ENCODE data around the gene TTC23. TPM values are rescaled to one million over a fixed set of nuclear protein-coding genes. Genes with fewer than 3 reads are reported as not detected.
A peak's percentile ranks its signal among the peaks of the same experiment; 100 is the strongest.

Gene TTC23
- total RNA-seq, 1 donor from 2014 or later = 23.1 TPM

DNA sequence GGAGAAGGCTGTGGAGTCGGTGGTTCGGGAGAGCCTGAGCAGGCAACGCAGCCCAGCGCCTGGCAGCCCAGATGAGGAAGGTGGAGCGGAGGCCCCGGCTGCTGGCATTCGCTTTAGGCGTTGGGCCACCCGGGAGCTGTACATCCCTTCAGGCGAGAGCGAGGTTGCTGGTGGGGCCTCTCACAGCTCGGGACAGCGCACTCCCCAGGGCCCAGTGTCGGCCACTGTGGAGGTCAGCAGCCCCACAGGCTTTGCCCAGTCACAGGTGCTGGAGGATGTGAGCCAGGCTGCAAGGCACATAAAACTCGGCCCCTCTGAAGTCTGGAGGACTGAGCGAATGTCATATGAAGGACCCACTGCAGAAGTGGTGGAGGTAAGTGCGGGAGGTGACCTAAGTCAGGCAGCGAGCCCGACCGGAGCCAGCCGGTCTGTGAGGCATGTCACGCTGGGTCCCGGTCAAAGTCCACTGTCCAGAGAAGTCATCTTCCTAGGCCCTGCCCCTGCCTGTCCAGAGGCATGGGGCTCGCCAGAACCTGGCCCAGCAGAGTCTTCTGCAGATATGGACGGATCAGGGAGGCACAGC, 117.8 kb downstream of the TTC23 start:
- peaks cover 9% of the 10 kb centered on the region for H3K36me3 Mint-ChIP-seq (ENCODE audit: unreplicated experiment)
- TF ChIP-seq, protein P1, sequence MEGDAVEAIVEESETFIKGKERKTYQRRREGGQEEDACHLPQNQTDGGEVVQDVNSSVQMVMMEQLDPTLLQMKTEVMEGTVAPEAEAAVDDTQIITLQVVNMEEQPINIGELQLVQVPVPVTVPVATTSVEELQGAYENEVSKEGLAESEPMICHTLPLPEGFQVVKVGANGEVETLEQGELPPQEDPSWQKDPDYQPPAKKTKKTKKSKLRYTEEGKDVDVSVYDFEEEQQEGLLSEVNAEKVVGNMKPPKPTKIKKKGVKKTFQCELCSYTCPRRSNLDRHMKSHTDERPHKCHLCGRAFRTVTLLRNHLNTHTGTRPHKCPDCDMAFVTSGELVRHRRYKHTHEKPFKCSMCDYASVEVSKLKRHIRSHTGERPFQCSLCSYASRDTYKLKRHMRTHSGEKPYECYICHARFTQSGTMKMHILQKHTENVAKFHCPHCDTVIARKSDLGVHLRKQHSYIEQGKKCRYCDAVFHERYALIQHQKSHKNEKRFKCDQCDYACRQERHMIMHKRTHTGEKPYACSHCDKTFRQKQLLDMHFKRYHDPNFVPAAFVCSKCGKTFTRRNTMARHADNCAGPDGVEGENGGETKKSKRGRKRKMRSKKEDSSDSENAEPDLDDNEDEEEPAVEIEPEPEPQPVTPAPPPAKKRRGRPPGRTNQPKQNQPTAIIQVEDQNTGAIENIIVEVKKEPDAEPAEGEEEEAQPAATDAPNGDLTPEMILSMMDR (IDR thresholded peaks at IDR 0.05) = no peak
- no peaks in the 10 kb centered on the region for H3K27me3 Mint-ChIP-seq (ENCODE audit: unreplicated experiment)
- H3K27ac Mint-ChIP-seq (ENCODE audit: unreplicated experiment) = no peak overlapping the region
- peaks cover 36% of the 10 kb centered on the region for H3K4me1 Mint-ChIP-seq (ENCODE audit: unreplicated experiment)
- no peak overlapping the region for H3K4me3 Mint-ChIP-seq (ENCODE audit: unreplicated experiment)
- H3K9me3 Mint-ChIP-seq (ENCODE audit: unreplicated experiment) = no peaks in the 10 kb centered on the region
- no peak for DNase-seq (ENCODE audit: extremely low spot score, unreplicated experiment)

DNA sequence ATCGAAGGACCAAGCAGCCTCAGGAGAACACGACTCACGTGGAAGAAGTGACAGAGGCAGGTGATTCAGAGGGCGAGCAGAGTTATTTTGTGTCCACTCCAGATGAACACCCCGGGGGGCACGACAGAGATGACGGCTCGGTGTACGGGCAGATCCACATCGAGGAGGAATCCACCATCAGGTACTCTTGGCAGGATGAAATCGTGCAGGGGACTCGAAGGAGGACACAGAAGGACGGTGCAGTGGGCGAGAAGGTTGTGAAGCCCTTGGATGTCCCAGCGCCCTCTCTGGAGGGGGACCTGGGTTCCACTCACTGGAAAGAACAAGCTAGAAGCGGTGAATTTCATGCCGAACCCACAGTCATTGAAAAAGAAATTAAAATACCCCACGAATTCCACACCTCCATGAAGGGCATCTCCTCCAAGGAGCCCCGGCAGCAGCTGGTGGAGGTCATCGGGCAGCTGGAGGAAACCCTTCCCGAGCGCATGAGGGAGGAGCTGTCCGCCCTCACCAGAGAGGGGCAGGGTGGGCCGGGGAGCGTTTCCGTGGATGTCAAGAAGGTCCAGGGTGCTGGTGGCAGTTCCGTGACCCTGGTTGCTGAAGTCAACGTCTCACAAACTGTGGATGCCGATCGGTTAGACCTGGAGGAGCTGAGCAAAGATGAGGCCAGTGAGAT, 118.5 kb downstream of the TTC23 start:
- H3K4me1 Mint-ChIP-seq (ENCODE audit: unreplicated experiment) = peaks cover 40% of the 10 kb centered on the region
- H3K27me3 Mint-ChIP-seq (ENCODE audit: unreplicated experiment) = no peaks in the 10 kb centered on the region
- peak overlapping the region; percentile 81 for H3K27ac Mint-ChIP-seq (ENCODE audit: unreplicated experiment)
- H3K36me3 Mint-ChIP-seq (ENCODE audit: unreplicated experiment) = peaks cover 11% of the 10 kb centered on the region
- no peaks in the 10 kb centered on the region for H3K9me3 Mint-ChIP-seq (ENCODE audit: unreplicated experiment)
- TF ChIP-seq, protein P1 (IDR thresholded peaks at IDR 0.05) = no peak
- no peak for DNase-seq (ENCODE audit: extremely low spot score, unreplicated experiment)
- H3K4me3 Mint-ChIP-seq (ENCODE audit: unreplicated experiment) = no peak overlapping the region

- H3K27me3 Mint-ChIP-seq (ENCODE audit: unreplicated experiment) = no peaks in the 10 kb centered on the region
- H3K27ac Mint-ChIP-seq (ENCODE audit: unreplicated experiment) = peak overlapping the region; percentile 81
- H3K4me3 Mint-ChIP-seq (ENCODE audit: unreplicated experiment) = peak overlapping the region; percentile 35
- peaks cover 11% of the 10 kb centered on the region for H3K36me3 Mint-ChIP-seq (ENCODE audit: unreplicated experiment)
- no peak for DNase-seq (ENCODE audit: extremely low spot score, unreplicated experiment)
- H3K4me1 Mint-ChIP-seq (ENCODE audit: unreplicated experiment) = peaks cover 40% of the 10 kb centered on the region
- TF ChIP-seq, protein P1 (IDR thresholded peaks at IDR 0.05) = no peak
- no peaks in the 10 kb centered on the region for H3K9me3 Mint-ChIP-seq (ENCODE audit: unreplicated experiment)
Observed at GRCh38 chr15:99130314-99130713, 119.1 kb downstream of the TTC23 start.

GRCh38 chr15:99129644-99130043, 119.7 kb downstream of the TTC23 start:
- Mint-ChIP-seq H3K27me3 (ENCODE audit: unreplicated experiment) (no peaks in the 10 kb centered on the region), H3K27ac (ENCODE audit: unreplicated experiment) (peak overlapping the region; percentile 81), H3K36me3 (ENCODE audit: unreplicated experiment) (peaks cover 11% of the 10 kb centered on the region), H3K4me1 (ENCODE audit: unreplicated experiment) (peaks cover 40% of the 10 kb centered on the region), H3K4me3 (ENCODE audit: unreplicated experiment) (no peak overlapping the region), H3K9me3 (ENCODE audit: unreplicated experiment) (no peaks in the 10 kb centered on the region)
- DNase-seq (ENCODE audit: extremely low spot score, unreplicated experiment) = no peak
- TF ChIP-seq, protein P1 (IDR thresholded peaks at IDR 0.05) = no peak

- no peak for DNase-seq (ENCODE audit: extremely low spot score, unreplicated experiment)
- Mint-ChIP-seq H3K9me3 (ENCODE audit: unreplicated experiment) (no peaks in the 10 kb centered on the region), H3K27me3 (ENCODE audit: unreplicated experiment) (no peaks in the 10 kb centered on the region), H3K27ac (ENCODE audit: unreplicated experiment) (no peak overlapping the region), H3K4me3 (ENCODE audit: unreplicated experiment) (no peak overlapping the region), H3K4me1 (ENCODE audit: unreplicated experiment) (peaks cover 48% of the 10 kb centered on the region), H3K36me3 (ENCODE audit: unreplicated experiment) (peaks cover 11% of the 10 kb centered on the region)
- TF ChIP-seq, protein P1 (IDR thresholded peaks at IDR 0.05) = no peak
Observed at GRCh38 chr15:99128411-99128810, 121.0 kb downstream of the TTC23 start.
